NCI-H748 (cell line): ENCODE measurements around the gene CDHR1.
"Not testable (repeated sequence)": the region's sequence is repeated elsewhere in the genome, so short reads cannot be mapped to it uniquely, and the experiment has no call there.

ENCODE experiments used
- DNase-seq: peaks from one replicate; lab custom pipeline; 2025; ENCODE audit not compliant: unreplicated experiment; lab: John Stamatoyannopoulos, UW

Gene CDHR1

DNA sequence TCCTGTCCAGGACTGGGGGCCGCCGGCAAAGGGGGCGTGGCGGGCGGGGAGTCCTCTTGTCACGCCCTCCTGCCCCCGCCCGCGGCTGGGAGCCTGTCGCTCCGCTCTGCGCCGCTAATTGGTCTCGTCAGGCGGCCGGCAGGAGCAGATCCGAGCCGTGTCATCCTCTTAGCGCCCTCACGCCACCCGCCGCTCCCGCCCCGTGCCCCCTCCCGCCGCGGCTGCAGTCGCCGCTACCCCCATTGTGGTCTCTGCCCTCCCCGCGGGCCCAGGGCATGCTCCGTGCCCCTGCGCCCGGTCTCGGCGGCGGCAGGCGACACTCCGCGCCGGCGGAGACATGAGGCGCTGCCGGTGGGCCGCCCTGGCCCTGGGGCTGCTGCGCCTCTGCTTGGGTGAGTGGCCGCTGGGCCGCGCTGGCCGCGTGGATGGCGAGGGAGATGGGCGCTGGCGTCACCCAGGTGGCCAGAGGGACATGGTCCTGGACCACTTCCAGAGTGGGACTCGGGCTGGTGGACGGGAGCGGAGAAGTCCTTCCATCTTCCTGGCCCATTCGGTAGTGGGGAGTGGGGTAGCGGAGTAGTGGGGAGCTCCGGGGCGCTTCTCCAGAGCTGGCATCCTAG, at the start of gene CDHR1:
TSS of gene CDHR1 (plus strand) at position 114 of the 620 bp plus-strand sequence. CDS start at position 338, 224 bp downstream.
- DNase-seq = peak; percentile 64

DNA sequence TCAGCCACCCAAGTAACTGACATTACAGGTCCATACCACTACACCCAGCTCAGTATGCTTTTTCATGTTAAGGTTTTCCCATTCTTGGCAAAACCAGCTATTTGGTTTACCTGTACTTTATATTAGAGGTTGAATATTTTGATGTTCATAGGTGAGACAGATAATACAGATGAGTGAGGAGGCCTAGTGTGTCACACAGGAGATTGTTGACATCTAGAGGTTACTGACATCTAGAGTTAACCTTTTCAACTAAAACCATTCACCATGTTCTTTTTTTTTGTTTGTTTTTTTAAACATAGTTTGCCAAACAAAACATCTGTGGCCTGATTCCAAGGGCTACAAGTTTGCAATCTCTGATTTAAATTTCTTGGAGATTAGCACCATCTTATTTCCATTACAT, 47.0 kb upstream of the CDHR1 start:
- DNase-seq = no peak

DNA sequence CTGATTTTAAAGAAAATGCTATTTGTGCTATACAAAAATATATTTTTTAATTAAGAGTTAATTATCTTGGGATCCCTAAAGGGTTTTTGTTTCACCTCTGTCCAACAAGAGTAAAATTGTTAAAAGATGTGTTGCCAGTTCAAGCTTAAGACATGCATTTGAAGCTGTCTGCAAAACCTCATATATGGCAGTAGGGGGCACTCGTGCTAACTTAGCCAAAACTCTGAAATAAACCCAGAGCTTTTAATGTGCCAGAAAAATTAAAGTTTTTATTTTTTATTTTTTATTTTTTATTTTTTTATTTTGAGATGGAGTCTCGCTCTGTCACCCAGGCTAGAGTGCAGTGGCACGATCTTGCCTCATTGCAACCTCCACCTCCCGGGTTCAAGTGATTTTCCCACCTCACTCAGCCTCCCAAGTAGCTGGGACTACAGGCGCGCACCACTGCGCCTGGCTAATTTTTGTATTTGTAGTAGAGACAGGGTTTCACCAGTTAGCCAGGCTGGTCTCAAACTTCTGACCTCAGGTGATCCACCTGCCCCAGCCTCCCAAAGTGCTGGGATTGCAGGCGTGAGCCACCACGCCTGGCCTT, 46.2 kb upstream of the CDHR1 start:
- DNase-seq = peak; percentile 15

DNA sequence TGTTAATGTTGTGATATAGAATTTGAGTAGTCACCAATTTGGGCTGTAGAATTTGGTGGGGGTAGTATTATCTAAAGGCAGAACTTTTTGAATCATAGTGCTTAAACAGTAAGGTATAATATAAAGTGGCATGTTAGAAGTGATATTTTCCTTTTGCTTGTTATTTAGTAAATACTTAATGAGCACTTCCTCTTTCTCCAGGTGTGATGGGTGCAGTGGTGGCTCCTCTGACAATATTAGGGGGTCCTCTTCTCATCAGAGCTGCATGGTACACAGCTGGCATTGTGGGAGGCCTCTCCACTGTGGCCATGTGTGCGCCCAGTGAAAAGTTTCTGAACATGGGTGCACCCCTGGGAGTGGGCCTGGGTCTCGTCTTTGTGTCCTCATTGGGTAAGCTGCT, 44.5 kb upstream of the CDHR1 start:
- no peak for DNase-seq

DNA sequence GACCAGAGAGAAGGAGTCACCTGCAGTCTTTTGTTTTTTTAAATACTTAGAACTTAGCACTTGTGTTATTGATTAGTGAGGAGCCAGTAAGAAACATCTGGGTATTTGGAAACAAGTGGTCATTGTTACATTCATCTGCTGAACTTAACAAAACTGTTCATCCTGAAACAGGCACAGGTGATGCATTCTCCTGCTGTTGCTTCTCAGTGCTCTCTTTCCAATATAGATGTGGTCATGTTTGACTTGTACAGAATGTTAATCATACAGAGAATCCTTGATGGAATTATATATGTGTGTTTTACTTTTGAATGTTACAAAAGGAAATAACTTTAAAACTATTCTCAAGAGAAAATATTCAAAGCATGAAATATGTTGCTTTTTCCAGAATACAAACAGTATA, 41.6 kb upstream of the CDHR1 start:
- DNase-seq = no peak

DNA sequence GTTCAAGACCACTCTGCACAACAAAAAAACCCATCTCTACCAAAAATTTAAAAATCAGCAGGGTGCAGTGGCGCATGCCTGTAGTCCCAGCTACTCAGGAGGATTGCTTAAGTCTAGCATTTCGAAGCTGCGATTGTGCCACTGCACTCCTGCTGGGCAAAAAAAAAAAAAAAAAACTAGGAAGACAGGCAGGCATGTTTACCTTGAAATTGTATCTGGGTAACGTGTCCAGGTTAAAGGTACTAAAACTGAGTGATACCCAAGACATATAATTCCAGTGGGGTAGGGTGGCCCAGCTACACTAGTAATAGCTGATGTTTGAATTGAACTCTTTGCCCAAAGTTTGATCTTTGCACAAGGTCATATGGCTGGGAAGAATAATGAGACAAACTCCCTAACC, 38.8 kb upstream of the CDHR1 start:
- DNase-seq = no peak

DNA sequence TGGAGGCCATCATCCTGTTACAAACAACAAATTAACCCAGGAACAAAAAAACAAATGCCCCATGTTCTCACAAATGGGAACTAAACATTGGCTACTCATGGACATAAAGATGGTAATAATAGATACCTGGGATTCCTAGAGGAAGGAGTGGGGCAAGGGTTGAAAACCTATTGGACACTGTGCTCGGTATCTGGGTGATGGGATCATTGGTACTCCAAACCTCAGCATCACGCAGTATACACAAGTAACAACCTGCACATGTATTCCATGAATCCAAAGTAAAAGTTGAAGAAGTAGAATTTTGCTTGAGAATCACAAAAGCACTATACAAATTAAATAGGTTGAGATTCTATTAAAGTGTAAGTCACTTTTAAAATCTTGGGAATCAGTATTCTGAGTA, 38.3 kb upstream of the CDHR1 start:
- no peak for DNase-seq

DNA sequence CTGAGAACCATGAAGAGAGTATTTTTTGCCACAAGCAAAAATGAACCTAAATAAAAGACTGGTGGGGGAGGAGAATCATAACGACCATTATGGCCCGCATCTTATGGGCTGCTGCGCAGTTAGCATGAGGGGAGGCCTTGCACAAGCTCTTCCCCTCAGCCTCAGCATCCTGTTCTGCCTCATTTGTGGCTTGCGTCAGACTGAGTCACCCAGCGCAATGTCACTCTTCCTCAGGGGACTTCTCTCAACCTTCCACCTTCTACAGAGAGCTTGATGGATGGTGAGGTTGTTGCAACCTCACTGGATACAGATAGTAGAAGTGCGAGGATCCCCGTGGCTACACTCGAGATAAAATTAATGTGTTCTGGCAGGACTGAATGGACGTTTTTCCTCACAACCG, 37.6 kb upstream of the CDHR1 start:
- no peak for DNase-seq

DNA sequence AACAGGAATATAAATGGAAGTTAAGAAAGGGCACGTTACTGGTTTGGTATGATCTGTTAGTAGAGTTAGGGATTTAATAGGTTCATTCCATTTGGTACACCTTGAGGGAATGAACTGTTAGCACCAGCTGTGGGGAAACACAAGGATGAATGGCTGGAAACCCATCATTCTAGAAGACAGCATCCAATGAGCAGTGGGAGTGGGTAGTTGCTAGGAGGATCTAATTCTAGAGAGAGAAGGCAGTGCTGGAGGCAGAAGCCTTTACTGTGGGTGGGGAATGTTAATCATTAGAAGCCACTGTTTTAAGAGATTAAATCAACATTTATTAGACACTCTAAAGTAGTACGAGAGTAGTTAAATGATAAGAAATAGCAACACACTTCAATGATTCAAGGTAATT, 36.3 kb upstream of the CDHR1 start:
- no peak for DNase-seq

DNA sequence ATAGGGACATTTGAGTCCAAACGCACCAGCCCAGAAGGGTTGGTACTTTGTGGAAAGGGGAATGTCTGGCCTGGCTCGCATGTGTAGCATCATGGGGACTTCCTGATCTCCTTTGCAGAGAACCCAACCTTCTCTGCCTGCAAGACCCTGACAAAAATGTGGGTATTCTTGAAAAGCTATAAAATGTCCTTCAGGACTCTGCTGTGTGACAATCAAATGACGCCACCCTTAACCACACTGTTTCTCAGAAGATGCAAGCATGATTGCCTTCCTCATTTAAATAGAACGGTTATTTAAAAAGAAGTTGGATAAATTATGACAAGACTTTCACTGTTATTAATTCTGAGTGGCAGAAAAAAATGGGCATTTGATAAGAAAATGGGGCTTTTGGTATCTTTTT, 35.8 kb upstream of the CDHR1 start:
- no peak for DNase-seq

DNA sequence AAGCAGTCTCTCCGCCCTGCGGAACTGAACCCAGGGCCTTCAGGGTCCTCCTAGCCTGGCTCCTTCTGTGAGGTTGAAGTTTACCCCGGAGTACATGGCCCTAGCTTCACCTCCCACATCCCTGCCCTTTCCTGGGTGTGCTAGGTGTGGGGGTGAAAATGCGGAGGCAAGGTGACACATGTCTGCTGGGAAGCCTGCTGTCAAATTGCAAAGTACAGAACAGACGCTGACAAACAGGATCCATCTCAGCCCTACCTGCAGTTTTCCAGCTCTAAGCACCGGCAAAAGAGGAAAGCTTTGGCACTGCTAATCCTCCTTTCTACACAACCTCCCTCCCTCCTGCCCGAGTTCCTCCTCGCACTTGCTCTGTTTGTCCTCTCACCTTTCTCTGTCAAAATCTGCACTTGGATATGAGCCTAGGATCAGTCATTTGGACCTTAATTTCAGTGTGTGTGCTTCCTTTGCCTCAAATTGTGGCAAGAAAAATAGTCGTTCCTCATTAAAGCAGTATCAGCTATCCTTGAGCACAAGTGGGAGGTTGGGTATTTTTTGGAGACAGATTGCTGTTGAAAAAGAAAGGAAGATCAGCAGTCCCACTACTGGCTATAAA, 35.2 kb upstream of the CDHR1 start:
- DNase-seq = no peak

DNA sequence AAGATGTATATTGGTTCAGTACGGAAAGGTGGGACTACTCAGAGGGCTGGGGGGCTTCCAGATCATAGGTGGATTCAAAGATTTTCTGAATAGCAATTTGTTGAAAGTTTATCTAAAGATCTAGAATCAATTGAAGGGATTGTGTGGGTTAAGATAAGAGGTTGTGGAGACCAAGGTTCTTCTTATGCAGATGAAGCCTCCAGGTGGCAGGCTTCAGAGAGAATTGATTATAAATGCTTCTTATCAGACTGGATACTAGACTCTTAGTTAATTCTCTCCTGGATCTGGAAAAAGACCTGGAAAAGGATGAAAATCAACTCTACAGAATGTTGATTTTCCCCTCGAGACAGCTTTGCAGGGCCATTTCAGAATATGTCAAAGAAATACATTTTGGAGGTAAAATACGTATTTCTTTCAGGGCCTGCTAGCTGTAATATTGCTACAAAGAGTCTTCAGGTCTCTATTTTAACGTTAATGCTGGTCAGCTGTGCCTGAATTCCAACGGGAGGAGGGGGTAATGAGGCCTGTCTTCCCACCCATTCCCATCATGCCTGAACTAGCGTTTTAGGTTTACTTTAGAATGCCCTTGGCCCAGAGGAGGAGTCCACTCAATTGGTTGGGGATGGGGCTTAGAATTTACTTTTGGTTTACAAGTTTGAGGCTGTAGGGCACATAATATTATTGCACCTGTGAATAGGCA, 33.5 kb upstream of the CDHR1 start:
- DNase-seq = no peak

DNA sequence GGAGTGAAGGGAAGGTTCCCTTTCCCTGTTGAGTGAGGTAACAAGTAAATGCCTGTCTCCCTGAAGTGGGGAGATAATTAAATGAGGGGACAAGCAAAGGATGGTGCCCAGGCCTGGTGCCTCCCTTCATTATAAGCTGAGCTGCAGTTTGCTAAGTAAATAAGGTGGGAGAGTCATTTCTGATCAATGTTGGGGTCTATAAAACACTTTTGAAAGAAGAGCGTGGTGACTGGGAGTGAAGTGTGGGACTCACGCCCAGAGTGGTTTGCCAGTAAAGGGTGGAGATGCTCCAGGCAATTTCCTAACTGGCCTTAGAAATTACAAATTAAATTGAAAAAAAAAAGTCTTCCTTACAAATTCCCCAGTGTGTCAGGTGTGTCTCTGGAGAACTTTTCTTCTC, 30.3 kb upstream of the CDHR1 start:
- DNase-seq = peak; percentile 3

DNA sequence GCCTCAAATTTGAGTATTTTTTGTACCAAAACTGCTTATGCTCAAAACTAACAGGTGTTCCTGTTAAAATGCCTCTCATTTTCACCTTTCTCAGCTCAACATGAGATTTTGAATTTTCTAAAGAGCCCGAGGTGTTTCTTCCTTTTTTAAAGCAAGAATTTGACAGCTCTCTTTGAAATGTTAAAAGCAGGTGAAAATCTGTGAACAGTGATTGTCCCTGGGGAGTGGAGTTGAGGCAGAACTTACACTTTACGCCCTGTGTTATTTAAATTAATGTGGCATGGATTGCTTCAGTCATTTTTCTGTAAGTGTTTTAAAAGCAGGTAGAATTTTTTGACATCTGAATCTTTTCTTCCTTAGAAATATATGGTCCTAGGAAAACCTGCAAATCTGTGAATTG, 29.9 kb upstream of the CDHR1 start:
- no peak for DNase-seq

DNA sequence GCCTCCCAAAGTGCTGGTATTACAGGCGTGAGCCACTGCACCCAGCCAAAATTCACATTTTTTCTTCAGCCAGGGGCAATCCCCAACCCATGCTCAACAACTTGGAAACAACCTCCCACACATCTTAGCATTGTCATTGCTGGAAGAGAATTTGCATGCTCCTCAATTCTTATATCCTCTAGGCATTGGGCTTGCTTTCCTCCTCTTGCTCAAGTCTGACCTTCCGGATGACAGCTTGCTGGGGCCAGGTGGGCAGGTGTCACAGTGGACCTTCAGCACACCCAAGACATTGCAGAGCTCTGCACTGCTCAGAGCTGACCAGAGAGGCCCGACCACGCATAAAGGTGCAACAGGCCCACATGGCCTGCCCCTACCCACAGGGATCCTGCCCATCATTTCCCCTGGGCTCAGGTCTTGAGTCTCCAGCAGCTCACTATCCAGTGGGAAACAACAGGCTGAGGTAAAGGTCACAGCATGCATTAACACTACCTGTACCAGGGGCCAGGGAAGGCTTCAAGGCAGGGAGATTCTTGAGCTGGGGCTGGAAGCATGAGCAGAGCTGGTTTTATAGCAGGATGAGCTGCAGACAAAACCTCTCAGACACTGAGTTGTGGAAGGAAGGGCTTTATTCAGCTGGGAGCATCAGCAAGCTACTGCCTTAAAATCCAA, 27.6 kb upstream of the CDHR1 start:
- no peak for DNase-seq

DNA sequence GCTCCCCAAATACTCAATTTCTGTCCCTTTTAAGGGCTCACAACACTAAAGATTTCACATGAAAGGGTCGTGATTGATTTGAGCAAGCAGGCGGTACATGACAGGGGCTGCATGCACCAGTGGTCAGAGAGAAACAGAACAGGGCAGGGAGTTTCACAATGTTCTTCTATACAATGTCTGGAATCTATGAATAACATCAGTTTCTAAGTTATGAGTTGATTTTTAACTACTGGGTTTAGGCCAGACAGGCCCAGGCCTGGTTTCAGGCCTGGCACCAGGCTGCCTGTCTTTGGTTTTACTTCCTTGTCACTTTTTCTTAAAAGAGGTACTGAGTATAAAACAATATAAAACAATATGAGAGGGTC, 27.1 kb upstream of the CDHR1 start:
- not testable (repeated sequence) for DNase-seq

DNA sequence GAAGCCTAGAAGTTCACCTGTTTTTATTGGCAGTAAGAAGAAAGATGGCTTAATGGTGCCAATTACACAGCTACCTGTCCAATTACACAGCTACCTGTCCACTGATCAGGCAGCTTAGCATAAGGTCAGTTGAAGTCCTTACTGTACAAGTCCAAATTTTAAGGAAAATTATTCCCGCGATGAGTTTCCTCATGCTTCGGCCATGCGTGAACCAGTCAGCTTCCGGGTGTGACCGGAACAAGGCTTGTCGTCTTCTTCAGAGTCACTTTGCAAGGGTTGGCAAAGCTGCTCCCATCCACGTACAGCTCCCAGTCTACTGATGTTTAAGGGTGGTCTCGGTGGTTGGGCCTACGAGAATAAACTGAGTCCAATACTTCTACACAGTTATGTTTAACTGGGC, 26.0 kb upstream of the CDHR1 start:
- not testable (repeated sequence) for DNase-seq

DNA sequence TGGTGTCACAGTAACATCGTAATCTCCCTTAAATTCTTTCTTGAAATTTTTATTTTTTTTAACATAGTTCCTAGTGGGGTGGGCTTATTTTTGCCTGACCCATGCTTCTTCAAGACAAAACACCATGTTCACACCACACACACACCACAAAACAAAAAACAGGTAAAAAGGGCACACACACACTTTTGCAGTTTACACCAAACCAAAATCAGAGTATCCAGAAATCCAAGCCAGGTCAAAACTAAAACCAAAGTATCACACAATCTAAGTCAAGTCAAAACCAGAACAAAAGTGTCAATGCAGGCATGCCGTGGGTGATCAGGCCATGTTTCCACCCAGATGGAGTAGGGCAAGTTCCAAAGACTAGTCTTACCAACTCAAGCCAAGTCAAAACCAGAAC, 23.1 kb upstream of the CDHR1 start:
- not testable (repeated sequence) for DNase-seq

DNA sequence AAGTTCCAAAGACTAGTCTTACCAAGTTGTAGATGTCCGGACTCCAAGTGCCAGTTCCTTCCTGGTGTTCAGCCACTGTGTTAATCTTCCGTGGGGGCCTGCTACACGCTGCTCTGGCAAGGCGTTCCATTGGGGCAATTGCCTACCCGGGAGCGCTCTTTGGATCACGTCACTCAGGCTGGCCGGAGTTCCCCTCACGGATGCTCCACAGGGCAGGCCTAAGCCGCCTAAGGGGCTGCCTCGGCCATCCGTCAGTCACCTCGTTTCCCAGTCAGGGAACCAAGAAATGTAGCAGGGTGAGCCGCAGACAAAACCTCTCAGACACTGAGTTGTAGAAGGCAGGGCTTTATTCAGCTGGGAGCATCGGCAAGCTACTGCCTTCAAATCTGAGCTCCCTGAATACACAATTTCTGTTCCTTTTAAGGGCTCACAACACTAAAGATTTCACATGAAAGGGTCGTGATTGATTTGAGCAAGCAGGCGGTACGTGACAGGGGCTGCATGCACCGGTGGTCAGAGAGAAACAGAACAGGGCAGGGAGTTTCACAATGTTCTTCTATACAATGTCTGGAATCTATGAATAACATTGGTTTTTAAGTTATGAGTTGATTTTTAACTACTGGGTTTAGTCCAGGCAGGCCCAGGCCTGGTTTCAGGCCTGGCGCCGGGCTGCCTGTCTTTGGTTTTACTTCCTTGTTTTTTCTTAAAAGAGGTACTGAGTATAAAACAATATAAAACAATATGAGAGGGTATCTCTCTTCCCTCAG, 22.5 kb upstream of the CDHR1 start:
- DNase-seq = not testable (repeated sequence)

DNA sequence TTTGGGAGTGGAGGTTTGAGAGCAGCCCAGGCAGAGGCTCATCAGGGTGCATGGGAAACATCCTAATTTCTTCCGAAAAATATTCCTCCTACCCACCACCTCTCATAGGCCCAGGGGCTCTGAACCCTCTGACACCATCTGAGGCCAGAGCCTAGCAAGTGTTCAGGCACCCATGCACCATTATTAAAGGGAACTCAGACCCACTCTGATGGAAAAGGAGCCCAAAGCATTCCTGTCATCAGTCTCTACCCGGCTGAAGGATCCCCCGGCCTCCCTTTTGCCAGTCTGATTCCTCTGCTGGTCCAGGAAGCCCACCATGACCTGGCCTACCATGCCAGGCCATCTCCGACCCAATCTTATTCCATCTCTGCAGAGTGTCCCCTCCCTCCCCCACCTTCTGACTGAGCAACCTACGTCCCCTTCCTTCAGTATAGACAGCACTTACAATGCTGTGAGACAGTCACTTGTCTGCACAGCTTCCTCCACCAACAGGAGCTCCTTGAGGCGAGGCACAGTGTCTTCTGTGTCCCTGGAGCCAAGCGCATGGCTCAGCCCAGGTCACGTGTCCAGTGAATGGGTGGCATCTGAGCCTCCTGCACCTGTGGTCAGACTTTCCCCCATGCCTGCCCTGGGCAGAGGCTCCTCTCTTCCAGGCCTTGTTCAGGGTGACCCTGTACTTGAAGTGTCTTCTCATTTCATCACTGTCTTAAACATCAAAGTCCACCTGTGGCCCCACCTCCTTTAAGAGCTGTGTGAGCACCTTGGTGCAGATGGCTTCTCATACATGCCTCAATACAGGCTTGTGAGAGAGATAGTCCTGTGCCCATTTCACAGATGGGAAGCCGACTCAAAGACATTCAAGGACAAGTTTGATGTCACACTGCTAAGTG, 21.6 kb upstream of the CDHR1 start:
- no peak for DNase-seq
